K562 (cell line): ENCODE measurements around the gene ZNF701. TPM values are rescaled to one million over a fixed set of nuclear protein-coding genes. Genes with fewer than 3 reads are reported as not detected.

Source experiments
- ASH1L ChIP-seq: fragments of 450-650 bp; IDR thresholded peaks from 2 replicates; pipeline ENCODE4 v1.6.1; 2018; ENCODE audit warnings: borderline replicate concordance, mild to moderate bottlenecking, low read depth; ENCODE audit not compliant: partially characterized antibody
- BRD9 ChIP-seq: fragments of 450-650 bp; IDR thresholded peaks from 2 replicates; pipeline ENCODE4 v1.6.1; 2018; ENCODE audit warnings: low read depth; ENCODE audit not compliant: partially characterized antibody
- DIDO1 ChIP-seq: fragments of 450-650 bp; IDR thresholded peaks from 2 replicates; pipeline ENCODE4 v1.6.1; 2016; ENCODE audit warnings: low read depth, missing biosample characterization, missing genetic modification characterization
- ETV5 ChIP-seq: sonication (generic); formaldehyde crosslinking; IDR thresholded peaks from 2 replicates; pipeline ENCODE4 v1.4.0; 2020; ENCODE audit warnings: low read depth, mild to moderate bottlenecking, missing genetic modification reagents
- MAFK ChIP-seq: IDR thresholded peaks from 2 replicates; pipeline ENCODE4 v1.6.1; 2011; ENCODE audit warnings: low read length, improper control_type of control experiment
- SIN3B ChIP-seq: fragments of 450-650 bp; IDR thresholded peaks from 2 replicates; pipeline ENCODE4 v1.6.1; 2017; ENCODE audit warnings: low read depth, mild to moderate bottlenecking, moderate library complexity
- ZBTB43 ChIP-seq: sonication (generic); formaldehyde crosslinking; IDR thresholded peaks from 2 replicates; pipeline ENCODE4 v1.8.0; 2023; ENCODE audit warnings: mild to moderate bottlenecking, missing genetic modification reagents
- ZKSCAN3 ChIP-seq: fragments of 250-450 bp; sonication (Bioruptor Pico); IDR thresholded peaks from 2 replicates; pipeline ENCODE4 v1.4.0; 2020
- ZNF280A ChIP-seq: fragments of 450-650 bp; IDR thresholded peaks from 2 replicates; pipeline ENCODE4 v1.6.1; 2018; ENCODE audit warnings: mild to moderate bottlenecking, low read depth; ENCODE audit not compliant: partially characterized antibody
- polyA plus RNA-seq, 8 experiments: library from polyadenylated mRNA; depleted of rRNA in 4 of 8; stranded (reverse) in 5 of 8; unstranded in 3 of 8; fragments of >200 nt; fragmentation: Nextera tagmentation in 2 of 8; fragmentation: Illumina TruSeq in 1 of 8; extraction: Ambion mirVana in 2 of 8; extraction: Trizol in 1 of 8; gene quantifications; 2 replicates each; pipeline versions ENCODE4 v1.2.1 to v1.2.3, GENCODE V29; 2011 to 2014; ENCODE audit warnings: inconsistent platforms in 1 of 8, missing spikeins in 1 of 8
- total RNA-seq, 7 experiments: library from RNA; depleted of rRNA in 6 of 7; stranded (reverse); fragments of >200 nt in 6 of 7; fragmentation: Illumina TruSeq in 2 of 7; extraction: Trizol in 2 of 7; gene quantifications; 2 replicates each; pipeline versions ENCODE4 v1.2.1 to v1.2.3, GENCODE V29; 2011 to 2021; ENCODE audit warnings: low replicate concordance in 1 of 7
- TF ChIP-seq, protein P1 (sequence below), 2 experiments: fragments of 450-650 bp in 1 of 2; sonication (generic) in 1 of 2; formaldehyde crosslinking in 1 of 2; IDR thresholded peaks; 2 replicates each; pipeline versions ENCODE4 v1.7.1 to v1.9.0; 2016 to 2022; ENCODE audit warnings: inconsistent platforms in 1 of 2, mild to moderate bottlenecking in 1 of 2, missing genetic modification reagents in 1 of 2

ZNF701 gene
- total and polyA plus RNA-seq, 9 of the 15 experiments (the other 6 are each of a cell fraction or from before 2014, with no cell fraction given): 5.3 to 15.9 (median 10.1) TPM

DNA sequence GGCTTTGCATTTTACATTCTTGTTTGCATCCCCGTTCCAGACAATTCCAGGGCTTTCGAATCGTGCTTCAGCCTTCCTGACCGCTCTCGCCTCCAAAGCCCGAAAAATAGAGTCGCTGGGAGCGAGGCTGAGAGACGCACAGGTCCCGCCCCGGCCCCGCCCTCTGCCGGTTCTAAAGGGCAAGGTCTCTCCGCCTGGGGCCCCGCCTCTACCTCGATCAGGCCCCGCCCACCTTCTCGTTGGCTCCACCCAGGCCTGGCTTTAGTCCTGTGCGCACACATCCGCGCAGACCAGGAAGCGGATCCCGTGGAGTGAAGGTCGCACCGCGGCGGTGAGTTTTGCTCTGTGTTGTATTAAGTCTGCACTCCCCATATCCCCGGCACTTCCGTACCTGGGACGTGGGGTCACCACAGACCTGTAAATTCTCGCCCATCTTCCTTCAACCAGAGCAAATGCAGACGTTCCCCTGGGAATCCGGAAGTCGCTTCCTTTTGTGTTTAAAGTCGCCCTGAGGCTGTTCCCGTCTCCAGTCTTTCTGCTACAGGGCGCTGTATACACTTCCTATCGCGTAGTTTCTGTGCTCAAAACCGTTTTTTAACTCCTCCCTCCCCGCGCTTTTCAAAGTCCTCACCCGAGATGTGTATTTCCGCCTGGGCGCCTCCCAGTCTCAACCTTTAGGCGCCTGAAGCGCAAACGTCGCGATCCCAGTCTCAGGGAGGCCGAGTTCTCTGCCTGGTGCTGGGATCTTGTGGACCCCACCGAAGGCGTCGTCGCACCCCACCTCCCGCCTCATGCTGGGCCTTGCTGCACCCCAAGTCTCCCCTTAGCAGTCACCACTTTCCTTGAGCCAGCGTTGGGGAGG, at the start of gene ZNF701 (continued):
- TF ChIP-seq, protein P1, sequence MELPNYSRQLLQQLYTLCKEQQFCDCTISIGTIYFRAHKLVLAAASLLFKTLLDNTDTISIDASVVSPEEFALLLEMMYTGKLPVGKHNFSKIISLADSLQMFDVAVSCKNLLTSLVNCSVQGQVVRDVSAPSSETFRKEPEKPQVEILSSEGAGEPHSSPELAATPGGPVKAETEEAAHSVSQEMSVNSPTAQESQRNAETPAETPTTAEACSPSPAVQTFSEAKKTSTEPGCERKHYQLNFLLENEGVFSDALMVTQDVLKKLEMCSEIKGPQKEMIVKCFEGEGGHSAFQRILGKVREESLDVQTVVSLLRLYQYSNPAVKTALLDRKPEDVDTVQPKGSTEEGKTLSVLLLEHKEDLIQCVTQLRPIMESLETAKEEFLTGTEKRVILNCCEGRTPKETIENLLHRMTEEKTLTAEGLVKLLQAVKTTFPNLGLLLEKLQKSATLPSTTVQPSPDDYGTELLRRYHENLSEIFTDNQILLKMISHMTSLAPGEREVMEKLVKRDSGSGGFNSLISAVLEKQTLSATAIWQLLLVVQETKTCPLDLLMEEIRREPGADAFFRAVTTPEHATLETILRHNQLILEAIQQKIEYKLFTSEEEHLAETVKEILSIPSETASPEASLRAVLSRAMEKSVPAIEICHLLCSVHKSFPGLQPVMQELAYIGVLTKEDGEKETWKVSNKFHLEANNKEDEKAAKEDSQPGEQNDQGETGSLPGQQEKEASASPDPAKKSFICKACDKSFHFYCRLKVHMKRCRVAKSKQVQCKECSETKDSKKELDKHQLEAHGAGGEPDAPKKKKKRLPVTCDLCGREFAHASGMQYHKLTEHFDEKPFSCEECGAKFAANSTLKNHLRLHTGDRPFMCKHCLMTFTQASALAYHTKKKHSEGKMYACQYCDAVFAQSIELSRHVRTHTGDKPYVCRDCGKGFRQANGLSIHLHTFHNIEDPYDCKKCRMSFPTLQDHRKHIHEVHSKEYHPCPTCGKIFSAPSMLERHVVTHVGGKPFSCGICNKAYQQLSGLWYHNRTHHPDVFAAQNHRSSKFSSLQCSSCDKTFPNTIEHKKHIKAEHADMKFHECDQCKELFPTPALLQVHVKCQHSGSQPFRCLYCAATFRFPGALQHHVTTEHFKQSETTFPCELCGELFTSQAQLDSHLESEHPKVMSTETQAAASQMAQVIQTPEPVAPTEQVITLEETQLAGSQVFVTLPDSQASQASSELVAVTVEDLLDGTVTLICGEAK (IDR thresholded peaks at IDR 0.05): peak; percentile 53
- TF ChIP-seq, protein P1 (CRISPR knock-in tag; IDR thresholded peaks at IDR 0.05): no peak
- TF ChIP-seq MAFK (no peak; the same call in 1 of the 2 replicates), ZKSCAN3 (CRISPR knock-in tag) (no peak), SIN3B (0 out of 2 replicates have a peak, but pooled peaks have one; percentile 12), BRD9 (no peak), ZBTB43 (no peak), ASH1L (peak; percentile 75), ETV5 (no peak), ZNF280A (no peak), DIDO1 (no peak; the same call in 1 of the 2 replicates)
